B cell (primary cell): ENCODE results near the gene KCND2. TPM values are rescaled to one million over a fixed set of nuclear protein-coding genes. Genes with fewer than 3 reads are reported as not detected.

Source experiments
- ATAC-seq: fragments of 200-7000 bp; cut with Tn5 transposase; one replicate; pipeline ENCODE4 v1.10.0; 2021; ENCODE audit warnings: low read depth, mild to moderate bottlenecking, moderate number of reproducible peaks, moderate library complexity
- CTCF ChIA-PET: fragments of 350-600 bp; sonication (Branson Sonifier 250); formaldehyde crosslinking; loops from one replicate; lab custom pipeline; 2021; ENCODE audit warnings: antibody characterized with exemption, inconsistent platforms; lab: Charles Lee
- POLR2A ChIA-PET: fragments of 350-600 bp; sonication (Branson Sonifier 250); formaldehyde crosslinking; loops from one replicate; lab custom pipeline; 2021; ENCODE audit warnings: antibody characterized with exemption; lab: Charles Lee
- DNase-seq: peaks from one replicate; pipeline ENCODE4 v3.0.0; 2013
- H2AFZ ChIP-seq: 2 replicates; pipeline ENCODE4 v1.6.1; 2012; ENCODE audit warnings: mild to moderate bottlenecking, low read depth, low read length; ENCODE audit not compliant: insufficient read depth, poor library complexity, severe bottlenecking
- H3K27ac ChIP-seq, 2 donors: 1 replicate in 1 of 2; 2 replicates in 1 of 2; pipeline ENCODE4 v1.5.1; 2012 to 2013; ENCODE audit warnings: low read length in 2 of 2, mild to moderate bottlenecking in 2 of 2, moderate library complexity in 1 of 2
- H3K27me3 ChIP-seq, 4 experiments: fragments of 200-600 bp in 1 of 4; sonication (generic) in 1 of 4; replicated peaks in 1 of 4; 1 replicate in 2 of 4; 2 replicates in 2 of 4; pipeline versions ENCODE4 v1.6.1 to v1.7.0; 2013 to 2016; ENCODE audit warnings: low read length in 3 of 4, mild to moderate bottlenecking in 2 of 4, mixed read lengths in 1 of 4, moderate library complexity in 1 of 4; ENCODE audit not compliant: insufficient read depth in 4 of 4, control insufficient read depth in 3 of 4; ENCODE audit errors: control extremely low read depth in 1 of 4
- H3K36me3 ChIP-seq, 2 experiments: replicated peaks in 1 of 2; 1 replicate in 1 of 2; 2 replicates in 1 of 2; pipeline versions ENCODE4 v1.6.1 to v1.7.1; 2013; ENCODE audit warnings: low read length in 1 of 2; ENCODE audit not compliant: insufficient read depth in 2 of 2, control insufficient read depth in 1 of 2; ENCODE audit errors: control extremely low read depth in 1 of 2, extremely low read depth in 1 of 2
- H3K4me1 ChIP-seq, 2 donors: fragments of 200-600 bp in 1 of 2; sonication (generic) in 1 of 2; 1 replicate in 1 of 2; 2 replicates in 1 of 2; pipeline versions ENCODE4 v1.5.1 to v1.6.1; 2013 to 2017; ENCODE audit warnings: low read length in 2 of 2; ENCODE audit not compliant: control insufficient read depth in 2 of 2, insufficient read depth in 2 of 2
- H3K4me2 ChIP-seq: replicated peaks from 2 replicates; pipeline ENCODE3; 2012; ENCODE audit warnings: mild to moderate bottlenecking, low read depth, low read length; ENCODE audit not compliant: poor library complexity, severe bottlenecking
- H3K4me3 ChIP-seq, 5 experiments: fragments of 200-600 bp in 1 of 5; sonication (generic) in 1 of 5; 1 replicate in 3 of 5; 2 replicates in 2 of 5; pipeline versions ENCODE4 v1.5.1 to v1.7.0; 2011 to 2016; ENCODE audit warnings: low read length in 4 of 5, mild to moderate bottlenecking in 4 of 5, low read depth in 2 of 5, control low read depth in 1 of 5, moderate library complexity in 1 of 5; ENCODE audit not compliant: insufficient read depth in 1 of 5; ENCODE audit errors: control extremely low read depth in 1 of 5, extremely low read depth in 1 of 5
- H3K79me2 ChIP-seq: fragments of 200-600 bp; sonication (generic); one replicate; pipeline ENCODE4 v1.6.0; 2016; ENCODE audit warnings: low read length; ENCODE audit not compliant: control insufficient read depth, insufficient read depth
- H3K9ac ChIP-seq: fragments of 200-600 bp; sonication (generic); 2 replicates; pipeline ENCODE4 v1.6.1; 2017; ENCODE audit warnings: mild to moderate bottlenecking, low read length, moderate library complexity
- H3K9me3 ChIP-seq, 3 donors: one replicate each; pipeline versions ENCODE4 v1.6.1 to v1.7.1; 2013; ENCODE audit warnings: low read length in 2 of 3; ENCODE audit not compliant: control insufficient read depth in 2 of 3, insufficient read depth in 1 of 3; ENCODE audit errors: control extremely low read depth in 1 of 3
- H4K20me1 ChIP-seq: 2 replicates; pipeline ENCODE4 v1.6.0; 2012; ENCODE audit warnings: mild to moderate bottlenecking, low read length; ENCODE audit not compliant: insufficient read depth, control insufficient read depth, poor library complexity, severe bottlenecking
- H3K27ac Mint-ChIP-seq: one replicate; pipeline ENCODE4 v1.8.0; 2021; ENCODE audit warnings: mixed read lengths
- H3K27me3 Mint-ChIP-seq: one replicate; pipeline ENCODE4 v1.8.0; 2021; ENCODE audit warnings: mixed read lengths
- H3K4me1 Mint-ChIP-seq: one replicate; pipeline ENCODE4 v1.8.0; 2021; ENCODE audit warnings: mixed read lengths
- H3K4me3 Mint-ChIP-seq: one replicate; pipeline ENCODE4 v1.8.0; 2021; ENCODE audit warnings: mixed read lengths
- H3K9me3 Mint-ChIP-seq: one replicate; pipeline ENCODE4 v1.8.0; 2022; ENCODE audit warnings: mixed read lengths; ENCODE audit not compliant: insufficient read depth
- CTCF ChIP-seq: fragments of 200-600 bp; IDR thresholded peaks from one replicate; pipeline ENCODE4 v1.8.0; 2022; ENCODE audit warnings: antibody characterized with exemption, mild to moderate bottlenecking
- EZH2 ChIP-seq: IDR thresholded peaks from 2 replicates; pipeline ENCODE4 v1.6.1; 2012; ENCODE audit warnings: borderline replicate concordance, low read depth, mild to moderate bottlenecking, moderate library complexity, low read length; ENCODE audit not compliant: insufficient read depth, poor library complexity, severe bottlenecking
- WGBS: methylation state at CpG from one replicate; pipeline ENCODE4 v1.1.5; 2013; ENCODE audit warnings: missing lambda C conversion rate; ENCODE audit not compliant: insufficient coverage; 5-methylcytosine and 5-hydroxymethylcytosine counted together
- intact Hi-C: fragments of 100-400 bp; cut with micrococcal nuclease; formaldehyde crosslinking; loops from one replicate; pipeline ENCODE4 v1.10.0; 2022
- polyA plus RNA-seq: library from polyadenylated mRNA; depleted of rRNA; stranded (reverse); fragments of >200 nt; gene quantifications from 2 replicates; pipeline ENCODE4 v1.2.3, GENCODE V29; 2012
- total RNA-seq, 2 donors: library from RNA; stranded (reverse); fragments of 120-200 nt in 1 of 2; gene quantifications; 1 replicate in 1 of 2; 2 replicates in 1 of 2; pipeline versions ENCODE4 v1.2.3 to v1.2.4, GENCODE V29; 2013 to 2022

The KCND2 gene
- total and polyA plus RNA-seq, 2 donors (not counting 1 experiment from before 2014, with no cell fraction given), result not detected

GRCh38 chr7:120783273-120783672, 510.3 kb downstream of the KCND2 start:
- ChIA-PET CTCF (interaction anchor here (0.6 to 2.4 kb wide), 2 partner anchors 9 to 74 kb away, joined by 3 to 9 read pairs; no protein-coding TSS in a partner anchor), POLR2A (no interaction called here)
- no peaks in the 10 kb centered on the region for H3K4me1 ChIP-seq
- H4K20me1 ChIP-seq, result no peaks in the 10 kb centered on the region
- Mint-ChIP-seq H3K4me3 (no peak overlapping the region), H3K27ac (no peak overlapping the region), H3K9me3 (no peaks in the 10 kb centered on the region), H3K27me3 (peaks cover 7% of the 10 kb centered on the region), H3K4me1 (no peaks in the 10 kb centered on the region)
- no peak overlapping the region for H3K27ac ChIP-seq
- H3K79me2 ChIP-seq, result no peaks in the 10 kb centered on the region
- no peaks in the 10 kb centered on the region for H3K9me3 ChIP-seq
- no peak for DNase-seq
- no peak overlapping the region for H3K4me2 ChIP-seq
- ATAC-seq, result no peak
- no peaks in the 10 kb centered on the region for H3K36me3 ChIP-seq
- no peak overlapping the region for H3K4me3 ChIP-seq
- H2AFZ ChIP-seq, result no peak overlapping the region
- TF ChIP-seq EZH2 (no peak), CTCF (no peak)
- WGBS, result 76% methylated on average over 3 of the region's 6 CpGs
- H3K9ac ChIP-seq, result no peak overlapping the region
- intact Hi-C loops, result no loop called here
- peaks cover 0 to 2% (median 0%) of the 10 kb centered on the region in 4 experiments for H3K27me3 ChIP-seq

- no peaks in the 10 kb centered on the region for H3K79me2 ChIP-seq
- TF ChIP-seq CTCF (no peak), EZH2 (no peak)
- CTCF ChIA-PET, result interaction anchor here (0.6 to 2.4 kb wide), 2 partner anchors 8 to 74 kb away, joined by 3 to 9 read pairs; no protein-coding TSS in a partner anchor
These were observed 510.7 kb downstream of the KCND2 start for GRCh38 chr7:120783721-120784120.

More at GRCh38 chr7:120783721-120784120, 510.7 kb downstream of the KCND2 start:
- Histone ChIP-seq H2AFZ (no peak overlapping the region), H3K9ac (no peak overlapping the region), H3K27ac (no peak overlapping the region), H3K4me2 (no peak overlapping the region), H3K4me1 (no peaks in the 10 kb centered on the region), H3K9me3 (no peaks in the 10 kb centered on the region), H3K27me3 (peaks cover 0 to 2% (median 0%) of the 10 kb centered on the region in 4 experiments), H3K4me3 (no peak overlapping the region), H4K20me1 (no peaks in the 10 kb centered on the region), H3K36me3 (no peaks in the 10 kb centered on the region)
- ATAC-seq (no peak), DNase-seq (no peak)
- no CpG with 5 or more reads among the region's 5 CpGs for WGBS
- intact Hi-C loops, result no loop called here
- Mint-ChIP-seq H3K4me1 (no peaks in the 10 kb centered on the region), H3K4me3 (no peak overlapping the region), H3K9me3 (no peaks in the 10 kb centered on the region), H3K27me3 (peaks cover 10% of the 10 kb centered on the region), H3K27ac (no peak overlapping the region)
- POLR2A ChIA-PET, result no interaction called here
